GM19239 (cell line): ENCODE measurements around the gene HIF1AN.

Source experiments
- DNase-seq: peaks from one replicate; pipeline ENCODE4 v3.0.0; 2011; ENCODE audit warnings: low spot score; ENCODE audit not compliant: insufficient read length
- FAIRE-seq: peaks from 2 replicates; lab custom pipeline; 2011; peaks lifted over from hg19 to GRCh38; lab: Jason Lieb, UNC

HIF1AN gene

GRCh38 chr10:100519311-100520051, 16.3 kb upstream of the HIF1AN start, which contains the start of gene SEC31B:
SEC31B (minus strand) TSS chr10:100519861; CDS start chr10:100516952, 2,909 bp downstream.
- no peak for DNase-seq
- FAIRE-seq, result no peak

GRCh38 chr10:100520811-100521210, 14.9 kb upstream of the HIF1AN start:
- DNase-seq, result no peak
- no peak for FAIRE-seq

- no peak for DNase-seq
- FAIRE-seq, result no peak
Measured at GRCh38 chr10:100522107-100522801, 13.5 kb upstream of the HIF1AN start.

- FAIRE-seq, result no peak
- DNase-seq, result no peak
Measured at GRCh38 chr10:100522945-100523344, 12.8 kb upstream of the HIF1AN start.

- no peak for DNase-seq
- no peak for FAIRE-seq
Measured at GRCh38 chr10:100524206-100524605, 11.5 kb upstream of the HIF1AN start.

GRCh38 chr10:100524638-100525037, 11.1 kb upstream of the HIF1AN start:
- FAIRE-seq (no peak), DNase-seq (no peak)

- FAIRE-seq (peak; percentile 40), DNase-seq (no peak)
Measured at GRCh38 chr10:100528123-100528886, 7.4 kb upstream of the HIF1AN start.

GRCh38 chr10:100528921-100529474, 6.7 kb upstream of the HIF1AN start:
- FAIRE-seq, result no peak

GRCh38 chr10:100529475-100530298, 6.1 kb upstream of the HIF1AN start, which contains the start of gene NDUFB8:
NDUFB8 (minus strand) TSS chr10:100529871; CDS start chr10:100529851, 20 bp downstream.
- DNase-seq (peak; percentile 57), FAIRE-seq (peak; percentile 96)

More at GRCh38 chr10:100528921-100529474, 6.7 kb upstream of the HIF1AN start:
- no peak for DNase-seq

GRCh38 chr10:100531761-100532160, 4.0 kb upstream of the HIF1AN start:
- FAIRE-seq (no peak), DNase-seq (no peak)

GRCh38 chr10:100534726-100535125, 1.0 kb upstream of the HIF1AN start:
- no peak for DNase-seq
- FAIRE-seq, result no peak

- FAIRE-seq (peak; percentile 4), DNase-seq (no peak)
Measured at GRCh38 chr10:100535338-100535714, 417 bp upstream of the HIF1AN start.

GRCh38 chr10:100537475-100537874, 1.7 kb downstream of the HIF1AN start:
- FAIRE-seq (no peak), DNase-seq (no peak)

- DNase-seq, result no peak
- FAIRE-seq, result no peak
Measured at GRCh38 chr10:100544950-100545349, 9.2 kb downstream of the HIF1AN start.

- DNase-seq (no peak), FAIRE-seq (no peak)
Measured at GRCh38 chr10:100551196-100551595, 15.5 kb downstream of the HIF1AN start.

GRCh38 chr10:100551738-100552137, 16.0 kb downstream of the HIF1AN start:
- FAIRE-seq, result no peak
- no peak for DNase-seq

GRCh38 chr10:100553929-100554328, 18.2 kb downstream of the HIF1AN start:
- no peak for FAIRE-seq
- no peak for DNase-seq

GRCh38 chr10:100554902-100555301, 19.2 kb downstream of the HIF1AN start:
- FAIRE-seq, result no peak
- DNase-seq, result no peak

GRCh38 chr10:100560248-100560647, 24.5 kb downstream of the HIF1AN start:
- DNase-seq (no peak), FAIRE-seq (no peak)

GRCh38 chr10:100561005-100561404, 25.3 kb downstream of the HIF1AN start:
- DNase-seq, result no peak
- FAIRE-seq, result no peak
